Keratinocyte (primary cell): ENCODE results near the gene CTR9. TPM values are rescaled to one million over a fixed set of nuclear protein-coding genes. Genes with fewer than 3 reads are reported as not detected.
"Not testable (repeated sequence)": the region's sequence is repeated elsewhere in the genome, so short reads cannot be mapped to it uniquely, and the experiment has no call there.

Experiments
- DNase-seq: peaks from one replicate; pipeline ENCODE4 v3.0.0-alpha.2; 2011; ENCODE audit warnings: low read depth, missing footprints, low spot score
- FAIRE-seq: peaks from 2 replicates; lab custom pipeline; 2011; peaks lifted over from hg19 to GRCh38; lab: Jason Lieb, UNC
- H2AFZ ChIP-seq: 2 replicates; pipeline ENCODE4 v1.6.0; 2012; ENCODE audit warnings: low read length, control low read depth, inconsistent platforms; ENCODE audit not compliant: control insufficient read depth
- H3K27ac ChIP-seq: 2 replicates; pipeline ENCODE4 v1.5.1; 2011; ENCODE audit warnings: low read length; ENCODE audit not compliant: control insufficient read depth, insufficient read depth
- H3K27me3 ChIP-seq: 3 replicates; pipeline ENCODE4 v1.6.0; 2011; ENCODE audit warnings: low read length; ENCODE audit not compliant: control insufficient read depth, insufficient read depth; ENCODE audit errors: extremely low read depth
- H3K36me3 ChIP-seq, 2 experiments: 2 replicates in 1 of 2; 3 replicates in 1 of 2; pipeline ENCODE4 v1.5.1; 2011; ENCODE audit warnings: low read length in 2 of 2, mild to moderate bottlenecking in 1 of 2; ENCODE audit not compliant: control insufficient read depth in 2 of 2, insufficient read depth in 2 of 2; ENCODE audit errors: extremely low read depth in 1 of 2
- H3K4me1 ChIP-seq: 3 replicates; pipeline ENCODE4 v1.5.1; 2011; ENCODE audit warnings: low read length; ENCODE audit not compliant: control insufficient read depth, insufficient read depth; ENCODE audit errors: extremely low read depth
- H3K4me2 ChIP-seq: 3 replicates; pipeline ENCODE4 v1.6.0; 2011; ENCODE audit warnings: low read depth, low read length; ENCODE audit not compliant: control insufficient read depth, insufficient read depth; ENCODE audit errors: extremely low read depth
- H3K4me3 ChIP-seq, 3 experiments: fragments of 200-600 bp in 1 of 3; sonication (generic) in 1 of 3; 2 replicates in 2 of 3; 3 replicates in 1 of 3; pipeline ENCODE4 v1.5.1; 2011 to 2016; ENCODE audit warnings: low read length in 3 of 3, mild to moderate bottlenecking in 3 of 3, control low read depth in 2 of 3, inconsistent platforms in 1 of 3, low read depth in 1 of 3, mixed read lengths in 1 of 3, mixed run types in 1 of 3, moderate library complexity in 1 of 3; ENCODE audit not compliant: control insufficient read depth in 2 of 3, insufficient read depth in 2 of 3; ENCODE audit errors: extremely low read depth in 1 of 3
- H3K79me2 ChIP-seq: 2 replicates; pipeline ENCODE4 v1.6.0; 2012; ENCODE audit warnings: low read length; ENCODE audit not compliant: control insufficient read depth, insufficient read depth
- H3K9ac ChIP-seq: 3 replicates; pipeline ENCODE4 v1.6.0; 2011; ENCODE audit warnings: low read length; ENCODE audit not compliant: control insufficient read depth, insufficient read depth; ENCODE audit errors: extremely low read depth
- H3K9me1 ChIP-seq: 3 replicates; pipeline ENCODE4 v1.6.0; 2011; ENCODE audit warnings: low read length; ENCODE audit not compliant: control insufficient read depth, insufficient read depth; ENCODE audit errors: extremely low read depth
- H3K9me3 ChIP-seq: 2 replicates; pipeline ENCODE4 v1.5.1; 2012; ENCODE audit warnings: low read depth, low read length; ENCODE audit not compliant: control insufficient read depth
- H4K20me1 ChIP-seq: 3 replicates; pipeline ENCODE4 v1.6.0; 2011; ENCODE audit warnings: low read length; ENCODE audit not compliant: control insufficient read depth, insufficient read depth; ENCODE audit errors: extremely low read depth
- CTCF ChIP-seq, 3 experiments: IDR thresholded peaks in 1 of 3; conservative IDR thresholded peaks in 1 of 3; optimal IDR thresholded peaks in 1 of 3; 2 replicates in 2 of 3; 3 replicates in 1 of 3; pipeline versions ENCODE3 to v1.5.1; 2011; ENCODE audit warnings: low read length in 3 of 3, mild to moderate bottlenecking in 3 of 3, moderate library complexity in 2 of 3, control low read depth in 1 of 3, inconsistent platforms in 1 of 3; ENCODE audit not compliant: insufficient read depth in 2 of 3; ENCODE audit errors: extremely low read depth in 1 of 3
- EZH2 ChIP-seq: IDR thresholded peaks from one replicate; pipeline ENCODE4 v1.6.1; 2012; ENCODE audit warnings: inconsistent platforms, mild to moderate bottlenecking, low read length, moderate library complexity
- dilution Hi-C: fragments of 300-500 bp; cut with MboI; formaldehyde crosslinking; loops from one replicate; pipeline ENCODE4 v1.7.0; 2020; ENCODE audit warnings: low sequenced_read_pairs; ENCODE audit not compliant: extremely low pct_ligation_motif_present
- polyA plus RNA-seq, 5 experiments: library from polyadenylated mRNA; depleted of rRNA in 3 of 5; stranded (reverse) in 3 of 5; stranded (forward) in 1 of 5; unstranded in 1 of 5; fragments of >200 nt; gene quantifications; 1 replicate in 1 of 5; 2 replicates in 3 of 5; 3 replicates in 1 of 5; pipeline versions ENCODE4 v1.2.1 to v1.2.3, GENCODE V29; 2011 to 2012; ENCODE audit warnings: missing spikeins in 2 of 5, low read depth in 1 of 5, low replicate concordance in 1 of 5

CTR9 gene
- polyA plus RNA-seq, 1 donor (not counting 4 experiments of a cell fraction or from before 2014, with no cell fraction given): 21.8 TPM

- H3K9me3 ChIP-seq: no peaks in the 10 kb centered on the region
- H3K36me3 ChIP-seq: no peaks in the 10 kb centered on the region
- no peak overlapping the region for H3K27ac ChIP-seq
- dilution Hi-C loops: no loop called here
- DNase-seq (no peak), FAIRE-seq (no peak)
- no peaks in the 10 kb centered on the region for H3K9me1 ChIP-seq
- H3K9ac ChIP-seq: no peak overlapping the region
- no peak overlapping the region for H3K4me3 ChIP-seq
- no peak for TF ChIP-seq CTCF (optimal IDR thresholded peaks at IDR 0.05 in 1 of 3, IDR thresholded peaks at IDR 0.05 in 1 of 3, conservative IDR thresholded peaks at IDR 0.05 in 1 of 3; ENCODE audit: extremely low read depth in 1 of 3, insufficient read depth in 2 of 3, low read length in 3 of 3)
- TF ChIP-seq EZH2: no peak
- H3K27me3 ChIP-seq: no peaks in the 10 kb centered on the region
- H3K4me2 ChIP-seq: no peak overlapping the region
- H3K4me1 ChIP-seq: peaks cover 10% of the 10 kb centered on the region
- H3K79me2 ChIP-seq: no peaks in the 10 kb centered on the region
- H4K20me1 ChIP-seq: no peaks in the 10 kb centered on the region
- no peak overlapping the region for H2AFZ ChIP-seq
Measured at GRCh38 chr11:10813945-10814344, 62.9 kb downstream of the CTR9 start.

- H3K27ac ChIP-seq: no peak overlapping the region
- no peak for TF ChIP-seq EZH2
- TF ChIP-seq CTCF (optimal IDR thresholded peaks at IDR 0.05 in 1 of 3, IDR thresholded peaks at IDR 0.05 in 1 of 3, conservative IDR thresholded peaks at IDR 0.05 in 1 of 3; ENCODE audit: extremely low read depth in 1 of 3, insufficient read depth in 2 of 3, low read length in 3 of 3): no peak
- no peaks in the 10 kb centered on the region for H3K27me3 ChIP-seq
- FAIRE-seq (no peak), DNase-seq (no peak)
- no peaks in the 10 kb centered on the region for H3K79me2 ChIP-seq
- H3K4me1 ChIP-seq: no peaks in the 10 kb centered on the region
- no peaks in the 10 kb centered on the region for H4K20me1 ChIP-seq
- no peaks in the 10 kb centered on the region for H3K9me1 ChIP-seq
- H3K36me3 ChIP-seq: no peaks in the 10 kb centered on the region
- H3K9ac ChIP-seq: no peak overlapping the region
- H3K4me3 ChIP-seq: no peak overlapping the region
- no peaks in the 10 kb centered on the region for H3K9me3 ChIP-seq
- no peak overlapping the region for H2AFZ ChIP-seq
- H3K4me2 ChIP-seq: no peak overlapping the region
- dilution Hi-C loops: no loop called here
Measured at GRCh38 chr11:10818594-10818993, 67.5 kb downstream of the CTR9 start.

- H3K4me2 ChIP-seq, DNase-seq, H3K9me3 ChIP-seq, H3K36me3 ChIP-seq, H4K20me1 ChIP-seq, H3K4me1 ChIP-seq, H3K27ac ChIP-seq, H3K4me3 ChIP-seq, FAIRE-seq, H2AFZ ChIP-seq, H3K9me1 ChIP-seq, H3K79me2 ChIP-seq, dilution Hi-C loops, H3K27me3 ChIP-seq, H3K9ac ChIP-seq: not testable (repeated sequence)
Measured at GRCh38 chr11:10822491-10822890, 71.4 kb downstream of the CTR9 start.
